Measurements from ENCODE around the gene ELL2.

The ELL2 gene

GRCh38 chr5:95954716-95955115, 6.9 kb downstream of the ELL2 start:
- TF ChIP-seq CTCF (IDR thresholded peaks at IDR 0.05; ENCODE audit: insufficient read depth, low read length, poor library complexity, severe bottlenecking), result no peak
- H3K4me3 ChIP-seq (replicated peaks; ENCODE audit: low read depth, low read length), result no peak overlapping the region
- H3K27me3 ChIP-seq (replicated peaks; ENCODE audit: control insufficient read depth, insufficient read depth, low read length), result no peaks in the 10 kb centered on the region
- DNase-seq (ENCODE audit: extremely low read depth, insufficient read length), result no peak
- H3K36me3 ChIP-seq (ENCODE audit: control insufficient read depth, insufficient read depth, low read length), result peaks cover 3% of the 10 kb centered on the region

GRCh38 chr5:95953021-95953702, 8.5 kb downstream of the ELL2 start:
- no peaks in the 10 kb centered on the region; the same call in 1 of the 2 replicates for H3K36me3 ChIP-seq (ENCODE audit: control insufficient read depth, insufficient read depth, low read length)
- no peak for TF ChIP-seq CTCF (IDR thresholded peaks at IDR 0.05; ENCODE audit: insufficient read depth, low read length, poor library complexity, severe bottlenecking)
- no peak for DNase-seq (ENCODE audit: extremely low read depth, insufficient read length)

GRCh38 chr5:95951916-95952315, 9.7 kb downstream of the ELL2 start:
- no peak for DNase-seq (ENCODE audit: extremely low read depth, insufficient read length)
- no peaks in the 10 kb centered on the region; the same call in 1 of the 2 replicates for H3K36me3 ChIP-seq (ENCODE audit: control insufficient read depth, insufficient read depth, low read length)
- no peak for TF ChIP-seq CTCF (IDR thresholded peaks at IDR 0.05; ENCODE audit: insufficient read depth, low read length, poor library complexity, severe bottlenecking)
- no peaks in the 10 kb centered on the region for H3K27me3 ChIP-seq (replicated peaks; ENCODE audit: control insufficient read depth, insufficient read depth, low read length)
- H3K4me3 ChIP-seq (replicated peaks; ENCODE audit: low read depth, low read length), result no peak overlapping the region

More at GRCh38 chr5:95953021-95953702, 8.5 kb downstream of the ELL2 start:
- Histone ChIP-seq H3K27me3 (replicated peaks; ENCODE audit: control insufficient read depth, insufficient read depth, low read length) (no peaks in the 10 kb centered on the region), H3K4me3 (replicated peaks; ENCODE audit: low read depth, low read length) (no peak overlapping the region)

- no peak for DNase-seq (ENCODE audit: extremely low read depth, insufficient read length)
- Histone ChIP-seq H3K27me3 (replicated peaks; ENCODE audit: control insufficient read depth, insufficient read depth, low read length) (no peaks in the 10 kb centered on the region), H3K36me3 (ENCODE audit: control insufficient read depth, insufficient read depth, low read length) (no peaks in the 10 kb centered on the region; the same call in none of the 2 replicates), H3K4me3 (replicated peaks; ENCODE audit: low read depth, low read length) (no peak overlapping the region)
- TF ChIP-seq CTCF (IDR thresholded peaks at IDR 0.05; ENCODE audit: insufficient read depth, low read length, poor library complexity, severe bottlenecking), result no peak
Observed at GRCh38 chr5:95949810-95950209, 11.8 kb downstream of the ELL2 start.

- TF ChIP-seq CTCF (IDR thresholded peaks at IDR 0.05; ENCODE audit: insufficient read depth, low read length, poor library complexity, severe bottlenecking), result no peak
- H3K36me3 ChIP-seq (ENCODE audit: control insufficient read depth, insufficient read depth, low read length), result no peaks in the 10 kb centered on the region; the same call in none of the 2 replicates
- no peaks in the 10 kb centered on the region for H3K27me3 ChIP-seq (replicated peaks; ENCODE audit: control insufficient read depth, insufficient read depth, low read length)
- no peak overlapping the region for H3K4me3 ChIP-seq (replicated peaks; ENCODE audit: low read depth, low read length)
- no peak for DNase-seq (ENCODE audit: extremely low read depth, insufficient read length)
Observed at GRCh38 chr5:95948631-95949030, 13.0 kb downstream of the ELL2 start.

All from GM06990 (cell line).